SU-DHL-6 (cell line): ENCODE results near the gene DNAJA2.

Source experiments
- CTCF ChIP-seq: fragments of 200-600 bp; sonication (generic); IDR thresholded peaks from one replicate; pipeline ENCODE4 v1.5.1; 2017; ENCODE audit warnings: antibody characterized with exemption, mild to moderate bottlenecking, low read length, moderate library complexity; ENCODE audit not compliant: insufficient read depth, poor library complexity, severe bottlenecking
- EZH2phosphoT487 ChIP-seq: fragments of 200-600 bp; sonication (generic), shearing (Covaris generic); conservative IDR thresholded peaks from 2 replicates; pipeline ENCODE4 v1.6.1; 2018; ENCODE audit warnings: mild to moderate bottlenecking, antibody characterized with exemption, low read length, moderate library complexity, mixed read lengths

GRCh38 chr16:46980926-46981325 is 7.5 kb upstream of the DNAJA2 start:
- TF ChIP-seq CTCF (no peak), EZH2phosphoT487 (no peak)
